ENCODE measurements around the gene COLGALT1. TPM values are rescaled to one million over a fixed set of nuclear protein-coding genes. Genes with fewer than 3 reads are reported as not detected.

Gene COLGALT1
- total and polyA plus RNA-seq, 10 of the 15 experiments (the other 5 are each of a cell fraction or from before 2014, with no cell fraction given): 1.2 to 78.8 (median 29.8) TPM

GRCh38 chr19:17555929-17556813, 722 bp downstream of the COLGALT1 start (continued):
- TF ChIP-seq NR2C2 (IDR thresholded peaks at IDR 0.05; ENCODE audit: borderline replicate concordance, control insufficient read depth, insufficient read length, low read depth) (no peak), BCL11A (IDR thresholded peaks at IDR 0.05; ENCODE audit: low read depth, low read length) (no peak), MEF2A (IDR thresholded peaks at IDR 0.05; ENCODE audit: insufficient read depth, low read depth, low read length) (no peak), JUNB (IDR thresholded peaks at IDR 0.05) (no peak), HDGF (IDR thresholded peaks at IDR 0.05) (peak; percentile 40; the same call in 1 of the 2 replicates), IRF5 (IDR thresholded peaks at IDR 0.05; ENCODE audit: borderline replicate concordance) (no peak), NKRF (conservative IDR thresholded peaks at IDR 0.05) (peak; percentile 87; the same call in 1 of the 2 replicates), SIN3A (IDR thresholded peaks at IDR 0.05; ENCODE audit: low read depth, low read length) (no peak), EGR1 (IDR thresholded peaks at IDR 0.05; ENCODE audit: borderline replicate concordance in 1 of 2, low read depth in 2 of 2, low read length in 2 of 2) (0 out of 3 replicates have a peak, but pooled peaks of 1 of the 2 experiments have one; percentile 15), MTA2 (IDR thresholded peaks at IDR 0.05; ENCODE audit: low read depth) (no peak), POLR2AphosphoS2 (IDR thresholded peaks at IDR 0.05; ENCODE audit: low read depth, low read length) (0 out of 2 replicates have a peak, but pooled peaks have one; percentile 1), ESRRA (IDR thresholded peaks at IDR 0.05; ENCODE audit: low read length) (no peak), SREBF2 (IDR thresholded peaks at IDR 0.05; ENCODE audit: low read length) (no peak), NR2F1 (conservative IDR thresholded peaks at IDR 0.05) (peak; percentile 20; the same call in 1 of the 2 replicates), TARDBP (IDR thresholded peaks at IDR 0.05; ENCODE audit: borderline replicate concordance) (no peak), BHLHE40 (IDR thresholded peaks at IDR 0.05; ENCODE audit: borderline replicate concordance in 1 of 2, low read depth in 2 of 2, low read length in 1 of 2) (peak in 1 of 2 experiments; percentile 71; a peak in 1 of 4 replicates), CEBPB (IDR thresholded peaks at IDR 0.05; ENCODE audit: borderline replicate concordance in 1 of 2, low read depth in 2 of 2, low read length in 2 of 2) (no peak), SMARCA5 (IDR thresholded peaks at IDR 0.05) (no peak)
- TF ChIP-seq, protein P1, sequence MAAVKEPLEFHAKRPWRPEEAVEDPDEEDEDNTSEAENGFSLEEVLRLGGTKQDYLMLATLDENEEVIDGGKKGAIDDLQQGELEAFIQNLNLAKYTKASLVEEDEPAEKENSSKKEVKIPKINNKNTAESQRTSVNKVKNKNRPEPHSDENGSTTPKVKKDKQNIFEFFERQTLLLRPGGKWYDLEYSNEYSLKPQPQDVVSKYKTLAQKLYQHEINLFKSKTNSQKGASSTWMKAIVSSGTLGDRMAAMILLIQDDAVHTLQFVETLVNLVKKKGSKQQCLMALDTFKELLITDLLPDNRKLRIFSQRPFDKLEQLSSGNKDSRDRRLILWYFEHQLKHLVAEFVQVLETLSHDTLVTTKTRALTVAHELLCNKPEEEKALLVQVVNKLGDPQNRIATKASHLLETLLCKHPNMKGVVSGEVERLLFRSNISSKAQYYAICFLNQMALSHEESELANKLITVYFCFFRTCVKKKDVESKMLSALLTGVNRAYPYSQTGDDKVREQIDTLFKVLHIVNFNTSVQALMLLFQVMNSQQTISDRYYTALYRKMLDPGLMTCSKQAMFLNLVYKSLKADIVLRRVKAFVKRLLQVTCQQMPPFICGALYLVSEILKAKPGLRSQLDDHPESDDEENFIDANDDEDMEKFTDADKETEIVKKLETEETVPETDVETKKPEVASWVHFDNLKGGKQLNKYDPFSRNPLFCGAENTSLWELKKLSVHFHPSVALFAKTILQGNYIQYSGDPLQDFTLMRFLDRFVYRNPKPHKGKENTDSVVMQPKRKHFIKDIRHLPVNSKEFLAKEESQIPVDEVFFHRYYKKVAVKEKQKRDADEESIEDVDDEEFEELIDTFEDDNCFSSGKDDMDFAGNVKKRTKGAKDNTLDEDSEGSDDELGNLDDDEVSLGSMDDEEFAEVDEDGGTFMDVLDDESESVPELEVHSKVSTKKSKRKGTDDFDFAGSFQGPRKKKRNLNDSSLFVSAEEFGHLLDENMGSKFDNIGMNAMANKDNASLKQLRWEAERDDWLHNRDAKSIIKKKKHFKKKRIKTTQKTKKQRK (IDR thresholded peaks at IDR 0.05; ENCODE audit: low read depth, low read length): no peak
- TF ChIP-seq, protein P2, sequence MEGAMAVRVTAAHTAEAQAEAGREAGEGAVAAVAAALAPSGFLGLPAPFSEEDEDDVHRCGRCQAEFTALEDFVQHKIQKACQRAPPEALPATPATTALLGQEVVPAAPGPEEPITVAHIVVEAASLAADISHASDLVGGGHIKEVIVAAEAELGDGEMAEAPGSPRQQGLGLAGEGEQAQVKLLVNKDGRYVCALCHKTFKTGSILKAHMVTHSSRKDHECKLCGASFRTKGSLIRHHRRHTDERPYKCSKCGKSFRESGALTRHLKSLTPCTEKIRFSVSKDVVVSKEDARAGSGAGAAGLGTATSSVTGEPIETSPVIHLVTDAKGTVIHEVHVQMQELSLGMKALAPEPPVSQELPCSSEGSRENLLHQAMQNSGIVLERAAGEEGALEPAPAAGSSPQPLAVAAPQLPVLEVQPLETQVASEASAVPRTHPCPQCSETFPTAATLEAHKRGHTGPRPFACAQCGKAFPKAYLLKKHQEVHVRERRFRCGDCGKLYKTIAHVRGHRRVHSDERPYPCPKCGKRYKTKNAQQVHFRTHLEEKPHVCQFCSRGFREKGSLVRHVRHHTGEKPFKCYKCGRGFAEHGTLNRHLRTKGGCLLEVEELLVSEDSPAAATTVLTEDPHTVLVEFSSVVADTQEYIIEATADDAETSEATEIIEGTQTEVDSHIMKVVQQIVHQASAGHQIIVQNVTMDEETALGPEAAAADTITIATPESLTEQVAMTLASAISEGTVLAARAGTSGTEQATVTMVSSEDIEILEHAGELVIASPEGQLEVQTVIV (IDR thresholded peaks at IDR 0.05; ENCODE audit: borderline replicate concordance, partially characterized antibody): no peak

Data from GM12878 (cell line).